Measurements from ENCODE around the gene THYN1.

Gene THYN1

DNA sequence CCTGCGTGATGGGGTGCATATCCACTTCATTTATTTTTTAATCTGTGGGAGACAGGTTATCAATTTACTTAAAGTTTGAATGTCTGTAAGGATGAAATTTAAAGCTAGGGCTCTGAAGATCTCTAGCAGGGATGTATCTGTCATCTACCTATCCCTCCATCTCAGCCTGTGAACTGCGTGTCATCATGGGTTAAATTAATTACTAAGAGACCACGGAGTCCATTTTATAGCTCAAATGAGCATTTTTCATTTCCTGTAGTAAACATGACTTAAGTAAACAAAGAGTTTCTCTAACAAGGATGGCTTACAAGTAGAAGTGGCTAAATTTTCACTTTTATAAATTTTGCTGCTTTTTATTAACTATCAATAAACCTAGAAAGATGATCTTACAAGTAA lies 20.2 kb upstream of the THYN1 start:
- H3K4me3 ChIP-seq (ENCODE audit: low read length) = no peak overlapping the region; the same call in 1 of the 2 replicates
- DNase-seq (ENCODE audit: low read depth, low spot score) = no peak
- peaks cover 9% of the 10 kb centered on the region for H3K4me1 ChIP-seq (ENCODE audit: control insufficient read depth, insufficient read depth, low read length)
- no peaks in the 10 kb centered on the region for H3K9me3 ChIP-seq (ENCODE audit: control insufficient read depth, insufficient read depth, low read length)
- no peak overlapping the region for H3K27ac ChIP-seq (ENCODE audit: low read length)
- no CpG with 5 or more reads among the region's 3 CpGs for WGBS (ENCODE audit: insufficient coverage, insufficient read length)
- H3K27me3 ChIP-seq (ENCODE audit: control insufficient read depth, insufficient read depth, low read length) = no peaks in the 10 kb centered on the region
- H3K36me3 ChIP-seq (ENCODE audit: control insufficient read depth, insufficient read depth, low read length) = 0 out of 2 replicates have a peak, but pooled peaks cover 3% of the 10 kb centered on the region

DNA sequence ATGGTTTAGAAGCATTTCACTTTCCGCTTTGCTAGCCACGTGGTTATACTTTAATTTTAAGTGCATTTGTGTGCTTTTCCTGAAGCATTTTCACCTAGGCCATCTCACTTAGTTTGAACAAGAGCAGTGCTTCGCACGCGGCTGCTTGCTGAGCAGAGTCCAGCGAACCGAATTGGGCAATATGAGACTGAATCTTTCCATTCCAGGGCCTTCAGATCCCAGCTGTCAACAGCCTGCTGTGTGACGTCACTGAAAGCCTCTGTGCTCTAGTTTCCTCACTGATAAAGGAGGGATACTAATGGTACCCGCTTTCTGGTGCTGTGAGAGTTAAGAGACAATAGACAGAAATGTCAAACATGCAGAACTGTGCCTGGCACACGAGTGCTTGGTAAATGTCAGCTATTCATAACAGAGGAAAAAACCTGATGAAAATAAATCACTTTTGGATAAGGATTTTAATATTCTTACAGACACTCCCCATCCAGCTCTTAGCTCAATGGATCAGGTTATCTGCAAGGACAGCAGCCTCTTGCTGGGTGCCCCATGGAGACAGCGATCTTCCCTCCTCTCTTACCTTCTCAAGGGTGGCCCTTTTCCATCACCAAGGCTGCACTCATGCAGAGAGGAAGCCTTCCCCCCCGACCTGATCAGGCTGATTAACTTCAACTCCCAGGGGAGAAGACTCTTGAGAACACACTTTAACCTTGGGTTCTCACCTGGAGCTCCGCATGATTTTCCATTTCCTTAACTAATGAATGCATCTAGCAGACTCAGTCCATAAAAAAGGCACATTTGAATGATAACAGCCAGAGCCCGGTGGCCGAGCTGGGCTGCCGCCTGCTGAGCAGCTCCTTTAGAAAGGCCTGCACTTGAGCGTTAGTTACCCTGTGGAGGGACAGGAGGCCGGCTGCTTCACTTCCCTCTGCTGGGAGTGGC lies 19.5 kb upstream of the THYN1 start:
- DNase-seq (ENCODE audit: low read depth, low spot score) = no peak

DNA sequence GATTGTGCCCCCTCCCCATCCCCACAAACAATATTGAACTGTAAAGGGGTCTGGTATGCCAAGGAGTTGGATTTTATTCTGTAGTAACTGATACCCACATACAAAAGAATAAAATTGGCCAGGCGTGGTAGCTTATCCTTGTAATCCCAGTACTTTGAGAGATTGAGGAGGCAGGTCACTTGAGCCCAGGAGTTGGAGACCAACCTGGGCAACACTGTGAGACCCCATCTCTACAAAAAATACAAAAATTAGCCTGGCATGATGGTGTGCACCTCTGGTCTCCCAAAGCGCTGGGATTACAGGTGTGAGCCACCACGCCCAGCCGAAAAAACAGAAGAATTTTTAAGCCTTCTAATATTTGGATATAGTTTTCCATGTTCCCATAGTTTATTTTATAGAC lies 18.8 kb upstream of the THYN1 start:
- Histone ChIP-seq H3K4me1 (ENCODE audit: control insufficient read depth, insufficient read depth, low read length) (peaks cover 9% of the 10 kb centered on the region), H3K27ac (ENCODE audit: low read length) (peak overlapping the region; percentile 80), H3K36me3 (ENCODE audit: control insufficient read depth, insufficient read depth, low read length) (0 out of 2 replicates have a peak, but pooled peaks cover 3% of the 10 kb centered on the region), H3K9me3 (ENCODE audit: control insufficient read depth, insufficient read depth, low read length) (no peaks in the 10 kb centered on the region), H3K27me3 (ENCODE audit: control insufficient read depth, insufficient read depth, low read length) (no peaks in the 10 kb centered on the region), H3K4me3 (ENCODE audit: low read length) (no peak overlapping the region)
- no CpG with 5 or more reads among the region's 4 CpGs for WGBS (ENCODE audit: insufficient coverage, insufficient read length)
- no peak for DNase-seq (ENCODE audit: low read depth, low spot score)

More for the DNA sequence above, 19.5 kb upstream of the THYN1 start:
- Histone ChIP-seq H3K4me1 (ENCODE audit: control insufficient read depth, insufficient read depth, low read length) (peaks cover 9% of the 10 kb centered on the region), H3K27me3 (ENCODE audit: control insufficient read depth, insufficient read depth, low read length) (no peaks in the 10 kb centered on the region), H3K9me3 (ENCODE audit: control insufficient read depth, insufficient read depth, low read length) (no peaks in the 10 kb centered on the region), H3K4me3 (ENCODE audit: low read length) (no peak overlapping the region; the same call in 1 of the 2 replicates), H3K36me3 (ENCODE audit: control insufficient read depth, insufficient read depth, low read length) (0 out of 2 replicates have a peak, but pooled peaks cover 3% of the 10 kb centered on the region), H3K27ac (ENCODE audit: low read length) (peak overlapping the region; percentile 80)
- no CpG with 5 or more reads among the region's 18 CpGs for WGBS (ENCODE audit: insufficient coverage, insufficient read length)

DNA sequence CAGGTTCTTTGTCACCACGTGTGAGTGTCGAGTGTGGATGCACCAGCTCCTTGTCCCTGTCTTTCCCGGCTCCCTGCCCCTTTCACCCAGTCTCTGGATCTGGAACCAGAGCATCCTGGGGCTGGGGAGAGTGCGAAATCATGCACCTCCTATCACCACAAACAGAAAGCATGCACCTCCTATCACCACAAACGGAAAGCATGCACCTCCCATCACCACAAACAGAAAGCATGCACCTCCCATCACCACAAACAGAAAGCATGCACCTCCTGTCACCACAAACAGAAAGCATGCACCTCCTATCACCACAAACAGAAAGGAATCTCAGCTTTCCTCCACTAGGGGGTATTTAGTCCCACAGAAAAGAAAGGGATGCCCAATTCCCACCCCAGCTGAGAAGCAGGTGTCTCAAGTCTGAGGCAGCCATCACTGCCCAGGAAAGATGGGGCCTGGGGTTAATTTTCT lies 17.1 kb upstream of the THYN1 start:
- no peaks in the 10 kb centered on the region for H3K27me3 ChIP-seq (ENCODE audit: control insufficient read depth, insufficient read depth, low read length)
- 0 out of 2 replicates have a peak, but pooled peaks cover 3% of the 10 kb centered on the region for H3K36me3 ChIP-seq (ENCODE audit: control insufficient read depth, insufficient read depth, low read length)
- DNase-seq (ENCODE audit: low read depth, low spot score) = no peak
- H3K9me3 ChIP-seq (ENCODE audit: control insufficient read depth, insufficient read depth, low read length) = no peaks in the 10 kb centered on the region
- no CpG with 5 or more reads among the region's 5 CpGs for WGBS (ENCODE audit: insufficient coverage, insufficient read length)
- H3K27ac ChIP-seq (ENCODE audit: low read length) = no peak overlapping the region
- peaks cover 11% of the 10 kb centered on the region for H3K4me1 ChIP-seq (ENCODE audit: control insufficient read depth, insufficient read depth, low read length)
- no peak overlapping the region for H3K4me3 ChIP-seq (ENCODE audit: low read length)

DNA sequence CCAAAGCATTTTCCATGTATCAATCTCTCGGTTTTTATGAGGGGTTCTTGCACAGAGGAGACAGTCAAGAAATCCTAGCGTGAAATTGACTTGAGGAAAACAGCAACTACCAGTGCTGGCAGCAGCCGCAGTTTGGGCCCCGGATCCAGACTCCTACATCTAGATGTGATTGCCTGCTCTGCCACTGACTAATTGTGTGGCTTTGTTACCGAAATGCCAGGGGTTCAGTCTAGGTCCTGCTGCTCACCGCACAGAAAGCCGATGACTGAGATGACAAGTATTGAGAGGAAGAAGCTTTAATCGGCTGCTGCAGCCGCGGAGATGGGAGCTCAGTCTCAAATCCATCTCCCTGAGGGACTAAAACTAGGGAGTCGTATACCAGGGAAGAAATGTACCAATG lies 14.8 kb upstream of the THYN1 start:
- WGBS (ENCODE audit: insufficient coverage, insufficient read length) = no CpG with 5 or more reads among the region's 11 CpGs
- Histone ChIP-seq H3K4me3 (ENCODE audit: low read length) (no peak overlapping the region), H3K4me1 (ENCODE audit: control insufficient read depth, insufficient read depth, low read length) (peaks cover 11% of the 10 kb centered on the region), H3K27ac (ENCODE audit: low read length) (no peak overlapping the region), H3K9me3 (ENCODE audit: control insufficient read depth, insufficient read depth, low read length) (no peaks in the 10 kb centered on the region), H3K27me3 (ENCODE audit: control insufficient read depth, insufficient read depth, low read length) (no peaks in the 10 kb centered on the region), H3K36me3 (ENCODE audit: control insufficient read depth, insufficient read depth, low read length) (peaks cover 6% of the 10 kb centered on the region; the same call in 1 of the 2 replicates)
- no peak for DNase-seq (ENCODE audit: low read depth, low spot score)

DNA sequence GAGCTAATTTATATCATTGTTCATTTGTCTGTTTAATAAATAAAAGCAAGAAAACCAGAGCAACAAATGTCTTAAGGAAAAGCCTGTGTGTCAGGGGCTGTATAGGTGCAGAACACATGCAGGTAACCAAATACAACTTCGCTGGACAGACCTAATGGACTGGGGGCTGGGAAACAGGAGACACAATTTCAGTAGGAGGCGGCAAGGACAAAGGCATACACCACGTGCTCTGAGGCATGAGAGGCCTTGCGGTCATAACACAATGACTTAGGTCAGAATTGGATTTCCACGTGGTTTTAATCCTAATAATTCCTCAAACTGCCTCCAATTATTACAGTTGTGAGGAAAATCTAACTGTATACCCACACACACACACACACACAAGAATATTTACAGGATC lies 14.3 kb upstream of the THYN1 start:
- H3K27me3 ChIP-seq (ENCODE audit: control insufficient read depth, insufficient read depth, low read length) = no peaks in the 10 kb centered on the region
- no peaks in the 10 kb centered on the region for H3K9me3 ChIP-seq (ENCODE audit: control insufficient read depth, insufficient read depth, low read length)
- no peak for DNase-seq (ENCODE audit: low read depth, low spot score)
- no peak overlapping the region for H3K27ac ChIP-seq (ENCODE audit: low read length)
- H3K36me3 ChIP-seq (ENCODE audit: control insufficient read depth, insufficient read depth, low read length) = peaks cover 6% of the 10 kb centered on the region; the same call in 1 of the 2 replicates
- H3K4me3 ChIP-seq (ENCODE audit: low read length) = no peak overlapping the region
- WGBS (ENCODE audit: insufficient coverage, insufficient read length) = no CpG with 5 or more reads among the region's 5 CpGs
- H3K4me1 ChIP-seq (ENCODE audit: control insufficient read depth, insufficient read depth, low read length) = peaks cover 11% of the 10 kb centered on the region

DNA sequence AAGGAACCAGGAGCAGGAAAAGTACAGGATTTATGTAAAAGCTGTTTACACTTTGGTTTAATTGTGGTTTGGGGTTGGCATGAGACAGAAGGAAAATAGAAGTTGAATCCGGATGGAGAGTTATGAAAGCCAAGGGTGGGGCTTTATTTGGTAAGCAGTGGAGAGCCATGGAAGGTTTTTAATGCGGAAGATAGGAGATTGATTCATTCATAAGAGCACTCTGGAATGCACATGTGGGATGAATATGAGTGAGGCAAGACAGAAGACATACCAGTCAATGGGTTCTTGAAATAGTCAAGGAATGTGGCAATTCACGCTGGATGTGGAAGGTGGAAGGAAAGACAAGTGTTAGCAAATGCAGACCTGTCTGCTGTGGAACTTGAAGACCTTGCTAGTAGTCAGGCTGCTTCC lies 13.7 kb upstream of the THYN1 start:
- Histone ChIP-seq H3K4me1 (ENCODE audit: control insufficient read depth, insufficient read depth, low read length) (peaks cover 9% of the 10 kb centered on the region), H3K27ac (ENCODE audit: low read length) (no peak overlapping the region), H3K9me3 (ENCODE audit: control insufficient read depth, insufficient read depth, low read length) (no peaks in the 10 kb centered on the region), H3K4me3 (ENCODE audit: low read length) (no peak overlapping the region), H3K36me3 (ENCODE audit: control insufficient read depth, insufficient read depth, low read length) (peaks cover 9% of the 10 kb centered on the region; the same call in 1 of the 2 replicates), H3K27me3 (ENCODE audit: control insufficient read depth, insufficient read depth, low read length) (no peaks in the 10 kb centered on the region)
- no CpG with 5 or more reads among the region's 3 CpGs for WGBS (ENCODE audit: insufficient coverage, insufficient read length)
- DNase-seq (ENCODE audit: low read depth, low spot score) = no peak

DNA sequence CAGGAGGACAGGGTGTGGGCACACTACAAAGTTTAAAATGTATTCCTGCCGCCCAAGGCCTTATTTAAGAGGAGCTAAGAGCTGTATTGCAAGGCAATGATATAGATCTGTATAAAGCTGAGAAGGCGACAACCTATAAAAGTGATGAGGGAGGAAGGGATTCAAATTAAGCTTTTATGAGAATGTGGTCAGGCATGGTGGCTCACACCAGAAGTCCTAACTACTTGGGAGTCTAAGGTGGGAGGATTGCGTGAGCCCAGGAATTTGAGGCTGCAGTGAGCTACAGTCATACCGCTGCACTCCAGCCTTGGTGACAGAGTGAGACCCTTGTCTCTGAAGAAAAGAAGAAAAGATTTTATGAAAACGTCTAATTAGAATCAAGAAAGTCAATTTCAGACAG lies 13.3 kb upstream of the THYN1 start:
- DNase-seq (ENCODE audit: low read depth, low spot score) = no peak
- Histone ChIP-seq H3K9me3 (ENCODE audit: control insufficient read depth, insufficient read depth, low read length) (no peaks in the 10 kb centered on the region), H3K36me3 (ENCODE audit: control insufficient read depth, insufficient read depth, low read length) (peaks cover 12% of the 10 kb centered on the region; the same call in 1 of the 2 replicates), H3K4me3 (ENCODE audit: low read length) (no peak overlapping the region), H3K4me1 (ENCODE audit: control insufficient read depth, insufficient read depth, low read length) (peaks cover 6% of the 10 kb centered on the region), H3K27me3 (ENCODE audit: control insufficient read depth, insufficient read depth, low read length) (no peaks in the 10 kb centered on the region), H3K27ac (ENCODE audit: low read length) (no peak overlapping the region)
- no CpG with 5 or more reads among the region's 5 CpGs for WGBS (ENCODE audit: insufficient coverage, insufficient read length)

DNA sequence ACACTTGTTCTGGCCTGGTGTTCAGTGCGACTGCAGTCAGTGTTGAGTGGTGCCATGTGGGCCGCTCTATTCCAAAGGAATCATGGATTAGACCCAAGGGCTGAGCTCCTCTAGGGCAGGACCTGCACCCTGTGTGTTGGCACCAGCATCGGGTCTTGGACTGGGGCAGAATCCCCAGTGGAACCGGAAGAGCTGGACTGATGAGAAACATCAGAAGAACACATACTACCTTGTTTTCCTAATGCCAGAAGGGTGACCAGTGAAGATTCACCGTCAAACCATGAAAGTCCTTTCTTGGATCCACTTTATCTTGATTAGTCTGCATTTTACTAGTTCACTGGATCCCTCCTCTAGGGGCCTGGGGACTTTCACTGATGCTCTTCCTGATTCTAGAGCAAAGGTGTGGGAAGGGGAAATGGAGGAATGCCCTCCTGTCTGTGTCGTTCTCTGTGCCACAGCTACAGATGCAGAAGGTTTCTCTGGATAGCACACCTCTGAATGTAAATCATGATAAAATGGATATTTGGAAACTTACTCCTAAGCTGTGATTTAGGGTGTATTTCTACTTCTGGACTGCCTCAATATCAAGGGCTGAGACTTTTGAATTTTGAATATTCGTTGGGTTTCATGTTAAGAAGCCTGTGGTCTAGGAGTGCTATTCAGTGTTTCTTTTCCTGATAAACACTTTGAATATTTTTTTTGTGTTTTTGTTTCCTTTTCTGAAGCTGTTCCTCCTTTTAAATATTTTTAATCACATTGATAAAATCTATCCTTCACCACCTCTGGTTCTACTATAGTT lies 12.0 kb upstream of the THYN1 start:
- H3K4me1 ChIP-seq (ENCODE audit: control insufficient read depth, insufficient read depth, low read length) = peaks cover 3% of the 10 kb centered on the region
- no peak overlapping the region for H3K4me3 ChIP-seq (ENCODE audit: low read length)
- DNase-seq (ENCODE audit: low read depth, low spot score) = no peak
- no peaks in the 10 kb centered on the region for H3K9me3 ChIP-seq (ENCODE audit: control insufficient read depth, insufficient read depth, low read length)
- no peak overlapping the region for H3K27ac ChIP-seq (ENCODE audit: low read length)
- H3K36me3 ChIP-seq (ENCODE audit: control insufficient read depth, insufficient read depth, low read length) = peaks cover 20% of the 10 kb centered on the region
- WGBS (ENCODE audit: insufficient coverage, insufficient read length) = no CpG with 5 or more reads among the region's 7 CpGs
- H3K27me3 ChIP-seq (ENCODE audit: control insufficient read depth, insufficient read depth, low read length) = no peaks in the 10 kb centered on the region
